HG03066 (cell line): Measurements from ENCODE around the gene CHD1.

Experiments
- ATAC-seq: cut with Tn5 transposase; IDR thresholded peaks from one replicate; pipeline ENCODE4 v1.9.1; 2021; ENCODE audit warnings: low read depth; ENCODE audit not compliant: unreplicated experiment

CHD1 gene

GRCh38 chr5:98905857-98906688, 22.7 kb downstream of the CHD1 start:
- peak; percentile 55 for ATAC-seq

- no peak for ATAC-seq
Measured at GRCh38 chr5:98904780-98905179, 24.0 kb downstream of the CHD1 start.

GRCh38 chr5:98902733-98903132, 26.1 kb downstream of the CHD1 start:
- no peak for ATAC-seq

GRCh38 chr5:98899456-98899855, 29.4 kb downstream of the CHD1 start:
- no peak for ATAC-seq

- ATAC-seq: no peak
Measured at GRCh38 chr5:98898743-98899142, 30.1 kb downstream of the CHD1 start.

- no peak for ATAC-seq
Measured at GRCh38 chr5:98891591-98891990, 37.2 kb downstream of the CHD1 start.

GRCh38 chr5:98880598-98880997, 48.2 kb downstream of the CHD1 start:
- ATAC-seq: no peak

GRCh38 chr5:98880151-98880550, 48.7 kb downstream of the CHD1 start:
- no peak for ATAC-seq

- ATAC-seq: no peak
Measured at GRCh38 chr5:98877600-98877999, 51.2 kb downstream of the CHD1 start.

GRCh38 chr5:98872674-98873073, 56.1 kb downstream of the CHD1 start:
- ATAC-seq: no peak

GRCh38 chr5:98865690-98866089, 63.1 kb downstream of the CHD1 start:
- no peak for ATAC-seq

GRCh38 chr5:98847054-98847453, 81.8 kb downstream of the CHD1 start:
- ATAC-seq: no peak

- no peak for ATAC-seq
Measured at GRCh38 chr5:98846520-98846919, 82.3 kb downstream of the CHD1 start.

- no peak for ATAC-seq
Measured at GRCh38 chr5:98845878-98846277, 82.9 kb downstream of the CHD1 start.

- no peak for ATAC-seq
Measured at GRCh38 chr5:98844865-98845264, 83.9 kb downstream of the CHD1 start.

- no peak for ATAC-seq
Measured at GRCh38 chr5:98843481-98843880, 85.3 kb downstream of the CHD1 start.

GRCh38 chr5:98840946-98841345, 87.9 kb downstream of the CHD1 start:
- no peak for ATAC-seq

GRCh38 chr5:98839469-98840383, 89.1 kb downstream of the CHD1 start:
- no peak for ATAC-seq

GRCh38 chr5:98836175-98836574, 92.6 kb downstream of the CHD1 start:
- no peak for ATAC-seq

GRCh38 chr5:98827588-98828284, 101.1 kb downstream of the CHD1 start:
- no peak for ATAC-seq

GRCh38 chr5:98827161-98827560, 101.6 kb downstream of the CHD1 start:
- no peak for ATAC-seq
